Measurements from ENCODE around the gene TERC. TPM values are rescaled to one million over a fixed set of nuclear protein-coding genes. Genes with fewer than 3 reads are reported as not detected.
A peak's percentile ranks its signal among the peaks of the same experiment; 100 is the strongest.

Gene TERC
- total RNA-seq, 1 donor from 2014 or later = not detected

GRCh38 chr3:169777822-169778221 lies 13.0 kb upstream of the TERC start:
- Mint-ChIP-seq H3K4me3 (ENCODE audit: unreplicated experiment) (no peak overlapping the region), H3K9me3 (ENCODE audit: unreplicated experiment) (no peaks in the 10 kb centered on the region), H3K4me1 (ENCODE audit: unreplicated experiment) (peaks cover 25% of the 10 kb centered on the region), H3K36me3 (ENCODE audit: unreplicated experiment) (peaks cover 59% of the 10 kb centered on the region), H3K27me3 (ENCODE audit: unreplicated experiment) (no peaks in the 10 kb centered on the region), H3K27ac (ENCODE audit: unreplicated experiment) (no peak overlapping the region)
- DNase-seq (ENCODE audit: extremely low spot score, unreplicated experiment) = no peak
- no peak for TF ChIP-seq CTCF (IDR thresholded peaks at IDR 0.05)

- H3K27me3 Mint-ChIP-seq (ENCODE audit: unreplicated experiment) = no peaks in the 10 kb centered on the region
- no peak for TF ChIP-seq CTCF (IDR thresholded peaks at IDR 0.05)
- peak overlapping the region; percentile 98 for H3K4me3 Mint-ChIP-seq (ENCODE audit: unreplicated experiment)
- H3K4me1 Mint-ChIP-seq (ENCODE audit: unreplicated experiment) = peaks cover 33% of the 10 kb centered on the region
- H3K36me3 Mint-ChIP-seq (ENCODE audit: unreplicated experiment) = peaks cover 29% of the 10 kb centered on the region
- DNase-seq (ENCODE audit: extremely low spot score, unreplicated experiment) = no peak
- no peaks in the 10 kb centered on the region for H3K9me3 Mint-ChIP-seq (ENCODE audit: unreplicated experiment)
- peak overlapping the region; percentile 100 for H3K27ac Mint-ChIP-seq (ENCODE audit: unreplicated experiment)
Observed at GRCh38 chr3:169774186-169774585, 9.3 kb upstream of the TERC start.

- peak within 1 kb of the TSS; percentile 100 for H3K27ac Mint-ChIP-seq (ENCODE audit: unreplicated experiment)
- peak within 1 kb of the TSS; percentile 98 for H3K4me3 Mint-ChIP-seq (ENCODE audit: unreplicated experiment)
- peaks cover 20% of the 10 kb centered on the region for H3K36me3 Mint-ChIP-seq (ENCODE audit: unreplicated experiment)
- H3K27me3 Mint-ChIP-seq (ENCODE audit: unreplicated experiment) = no peaks in the 10 kb centered on the region
- TF ChIP-seq CTCF (IDR thresholded peaks at IDR 0.05) = peak; percentile 19
- DNase-seq (ENCODE audit: extremely low spot score, unreplicated experiment) = peak; percentile 96
- H3K4me1 Mint-ChIP-seq (ENCODE audit: unreplicated experiment) = peaks cover 33% of the 10 kb centered on the region
- no peaks in the 10 kb centered on the region for H3K9me3 Mint-ChIP-seq (ENCODE audit: unreplicated experiment)
Observed at GRCh38 chr3:169772897-169773816, 8.3 kb upstream of the TERC start, which contains the start of gene MYNN. MYNN (plus strand) TSS chr3:169773396; CDS start chr3:169774296, 900 bp downstream.

- peaks cover 33% of the 10 kb centered on the region for H3K4me1 Mint-ChIP-seq (ENCODE audit: unreplicated experiment)
- peak; percentile 87 for DNase-seq (ENCODE audit: extremely low spot score, unreplicated experiment)
- no peaks in the 10 kb centered on the region for H3K27me3 Mint-ChIP-seq (ENCODE audit: unreplicated experiment)
- no peak for TF ChIP-seq CTCF (IDR thresholded peaks at IDR 0.05)
- H3K9me3 Mint-ChIP-seq (ENCODE audit: unreplicated experiment) = no peaks in the 10 kb centered on the region
- H3K4me3 Mint-ChIP-seq (ENCODE audit: unreplicated experiment) = peak overlapping the region; percentile 98
- H3K27ac Mint-ChIP-seq (ENCODE audit: unreplicated experiment) = peak overlapping the region; percentile 100
- peaks cover 17% of the 10 kb centered on the region for H3K36me3 Mint-ChIP-seq (ENCODE audit: unreplicated experiment)
Observed at GRCh38 chr3:169772305-169772896, 7.5 kb upstream of the TERC start.
